Trophoblast cell (in vitro differentiated cells and primary cell): ENCODE measurements around the gene DCUN1D1.

Experiments
- DNase-seq, 2 donors: peaks; one replicate each; pipeline ENCODE4 v3.0.0-alpha.2; 2016
- H2AFZ ChIP-seq: 2 replicates; pipeline ENCODE4 v1.6.1; 2013; ENCODE audit warnings: low read length, moderate library complexity, mild to moderate bottlenecking; ENCODE audit not compliant: insufficient read depth, poor library complexity
- H2AK5ac ChIP-seq: 2 replicates; pipeline ENCODE4 v1.6.1; 2013; ENCODE audit warnings: mild to moderate bottlenecking, low read length
- H2BK120ac ChIP-seq: 2 replicates; pipeline ENCODE4 v1.6.1; 2013; ENCODE audit warnings: low read length, mild to moderate bottlenecking, moderate library complexity; ENCODE audit not compliant: insufficient read depth, poor library complexity
- H2BK12ac ChIP-seq: 2 replicates; pipeline ENCODE4 v1.6.1; 2013; ENCODE audit warnings: mild to moderate bottlenecking, low read length, moderate library complexity
- H2BK5ac ChIP-seq: 2 replicates; pipeline ENCODE4 v1.6.1; 2013; ENCODE audit warnings: low read length, low read depth, moderate library complexity, mild to moderate bottlenecking; ENCODE audit not compliant: poor library complexity
- H3K14ac ChIP-seq: 2 replicates; pipeline ENCODE4 v1.6.1; 2013; ENCODE audit warnings: mild to moderate bottlenecking, low read length
- H3K18ac ChIP-seq: 2 replicates; pipeline ENCODE4 v1.6.1; 2013; ENCODE audit warnings: mild to moderate bottlenecking, low read length
- H3K23ac ChIP-seq: 2 replicates; pipeline ENCODE4 v1.6.1; 2013; ENCODE audit warnings: low read length
- H3K27ac ChIP-seq: 2 replicates; pipeline ENCODE4 v1.5.1; 2013; ENCODE audit warnings: low read depth, mild to moderate bottlenecking, inconsistent platforms, low read length, moderate library complexity
- H3K27me3 ChIP-seq: 2 replicates; pipeline ENCODE4 v1.6.1; 2013; ENCODE audit warnings: inconsistent platforms, mild to moderate bottlenecking, low read length, moderate library complexity; ENCODE audit not compliant: insufficient read depth
- H3K36me3 ChIP-seq, 2 experiments: 1 replicate in 1 of 2; 2 replicates in 1 of 2; pipeline ENCODE4 v1.6.1; 2013; ENCODE audit warnings: low read length in 2 of 2, mild to moderate bottlenecking in 2 of 2, moderate library complexity in 1 of 2; ENCODE audit not compliant: insufficient read depth in 2 of 2, control insufficient read depth in 1 of 2
- H3K4ac ChIP-seq: 2 replicates; pipeline ENCODE4 v1.6.1; 2013; ENCODE audit warnings: low read depth, mild to moderate bottlenecking, low read length, moderate library complexity
- H3K4me1 ChIP-seq, 2 experiments: 1 replicate in 1 of 2; 2 replicates in 1 of 2; pipeline ENCODE4 v1.6.1; 2013; ENCODE audit warnings: low read length in 2 of 2, mild to moderate bottlenecking in 2 of 2, moderate library complexity in 1 of 2; ENCODE audit not compliant: insufficient read depth in 2 of 2, control insufficient read depth in 1 of 2
- H3K4me2 ChIP-seq: 2 replicates; pipeline ENCODE4 v1.6.1; 2013; ENCODE audit warnings: inconsistent platforms, mild to moderate bottlenecking, low read length, moderate library complexity
- H3K4me3 ChIP-seq: 2 replicates; pipeline ENCODE4 v1.5.1; 2013; ENCODE audit warnings: mild to moderate bottlenecking, low read depth, low read length, inconsistent platforms
- H3K79me1 ChIP-seq: one replicate; pipeline ENCODE4 v1.6.1; 2013; ENCODE audit warnings: low read length
- H3K79me2 ChIP-seq: 2 replicates; pipeline ENCODE4 v1.6.1; 2013; ENCODE audit warnings: low read length, mild to moderate bottlenecking; ENCODE audit not compliant: control insufficient read depth, insufficient read depth, poor library complexity
- H3K9ac ChIP-seq: 2 replicates; pipeline ENCODE4 v1.6.1; 2013; ENCODE audit warnings: mild to moderate bottlenecking, low read length
- H3K9me3 ChIP-seq: 2 replicates; pipeline ENCODE4 v1.6.1; 2013; ENCODE audit warnings: low read depth, mild to moderate bottlenecking, control low read depth, inconsistent platforms, low read length; ENCODE audit not compliant: insufficient read depth
- H4K12ac ChIP-seq: 2 replicates; pipeline ENCODE4 v1.6.1; 2013; ENCODE audit warnings: low read depth, mild to moderate bottlenecking, low read length, moderate library complexity
- H4K8ac ChIP-seq: 2 replicates; pipeline ENCODE4 v1.6.1; 2013; ENCODE audit warnings: low read depth, mild to moderate bottlenecking, low read length, moderate library complexity
- H4K91ac ChIP-seq: one replicate; pipeline ENCODE4 v1.6.1; 2013; ENCODE audit warnings: low read depth, mild to moderate bottlenecking, low read length, moderate library complexity
- WGBS: extraction: QIAGEN DNeasy Blood & Tissue Kit; methylation state at CpG from one replicate; pipeline ENCODE4 v1.1.7; 2013; ENCODE audit warnings: missing lambda C conversion rate; ENCODE audit not compliant: insufficient read length, insufficient coverage; ENCODE audit errors: extremely low coverage; 5-methylcytosine and 5-hydroxymethylcytosine counted together

The DCUN1D1 gene

DNA sequence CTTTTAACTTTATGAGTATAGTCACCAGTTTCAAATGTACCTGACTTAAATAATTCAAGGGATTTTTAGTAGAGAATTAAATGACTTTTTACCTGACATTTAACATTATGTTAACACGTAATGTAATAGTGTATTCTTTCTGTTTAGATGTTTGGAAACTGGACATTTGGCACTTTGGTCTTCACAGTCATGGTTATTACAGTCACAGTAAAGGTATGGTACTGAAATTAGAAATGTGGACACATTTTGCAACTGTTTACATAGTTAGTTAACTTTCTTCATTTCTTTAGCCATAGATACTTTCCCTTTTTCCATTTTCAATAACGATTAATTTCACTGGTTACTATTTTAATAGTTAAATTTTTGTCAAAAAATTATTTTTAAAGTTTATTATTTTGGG, 83.8 kb downstream of the DCUN1D1 start:
- no peaks in the 10 kb centered on the region for H3K4me1 ChIP-seq
- no peak overlapping the region for H3K23ac ChIP-seq
- H2AK5ac ChIP-seq: no peak overlapping the region
- H3K27ac ChIP-seq: no peak overlapping the region
- no peak overlapping the region for H2BK5ac ChIP-seq
- no peak overlapping the region for H4K91ac ChIP-seq
- no peaks in the 10 kb centered on the region for H3K79me1 ChIP-seq
- no peak overlapping the region for H3K4me3 ChIP-seq
- no peaks in the 10 kb centered on the region for H3K9me3 ChIP-seq
- DNase-seq: no peak
- H3K27me3 ChIP-seq: no peaks in the 10 kb centered on the region
- WGBS: 100% methylated on average over 1 of the region's 2 CpGs
- no peak overlapping the region for H2BK12ac ChIP-seq
- no peak overlapping the region for H4K8ac ChIP-seq
- no peak overlapping the region for H4K12ac ChIP-seq
- no peaks in the 10 kb centered on the region for H3K36me3 ChIP-seq
- H3K79me2 ChIP-seq: no peaks in the 10 kb centered on the region
- no peak overlapping the region for H2AFZ ChIP-seq
- no peak overlapping the region for H3K18ac ChIP-seq
- no peak overlapping the region for H3K14ac ChIP-seq
- H3K4ac ChIP-seq: no peak overlapping the region
- H2BK120ac ChIP-seq: no peak overlapping the region
- no peak overlapping the region for H3K9ac ChIP-seq
- no peak overlapping the region for H3K4me2 ChIP-seq

DNA sequence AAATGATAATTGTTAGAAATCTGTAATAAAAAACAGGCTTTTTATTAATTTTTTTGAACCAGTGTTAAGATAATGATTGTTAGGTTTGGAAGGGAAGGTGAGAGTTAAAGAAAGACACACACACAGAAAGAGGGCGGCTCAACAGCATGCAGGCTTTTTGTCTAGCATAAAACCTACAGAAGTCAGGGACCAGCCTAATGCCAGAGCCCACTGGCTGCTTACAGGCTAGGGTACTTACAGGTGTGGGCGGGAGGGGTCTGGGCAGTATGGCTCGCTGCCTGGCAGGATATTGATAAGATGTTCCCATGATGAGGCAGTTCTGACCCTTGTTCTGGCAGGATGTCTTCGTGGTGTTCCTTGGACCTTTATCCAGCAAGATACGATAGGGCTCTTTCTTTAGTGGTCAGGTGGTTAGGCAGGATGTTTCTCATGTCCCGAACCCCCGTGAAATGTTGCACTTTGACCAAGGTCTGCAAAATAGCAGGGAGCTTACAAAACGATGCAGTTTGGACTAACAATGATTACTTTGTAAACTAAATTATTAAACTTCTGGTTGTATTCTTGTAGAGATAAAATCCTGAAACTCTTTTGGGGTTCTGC, 84.7 kb downstream of the DCUN1D1 start:
- no peak for DNase-seq
- H3K4ac ChIP-seq: no peak overlapping the region
- H2BK12ac ChIP-seq: no peak overlapping the region
- no peak overlapping the region for H3K9ac ChIP-seq
- H3K27me3 ChIP-seq: no peaks in the 10 kb centered on the region
- H2AK5ac ChIP-seq: no peak overlapping the region
- H3K4me1 ChIP-seq: no peaks in the 10 kb centered on the region
- H3K4me3 ChIP-seq: no peak overlapping the region
- H3K27ac ChIP-seq: no peak overlapping the region
- H3K18ac ChIP-seq: no peak overlapping the region
- H4K91ac ChIP-seq: no peak overlapping the region
- WGBS: no CpG with 5 or more reads among the region's 8 CpGs
- H3K14ac ChIP-seq: no peak overlapping the region
- no peaks in the 10 kb centered on the region for H3K79me1 ChIP-seq
- no peak overlapping the region for H4K12ac ChIP-seq
- no peak overlapping the region for H2BK5ac ChIP-seq
- no peak overlapping the region for H2BK120ac ChIP-seq
- no peak overlapping the region for H2AFZ ChIP-seq
- H3K36me3 ChIP-seq: no peaks in the 10 kb centered on the region
- no peak overlapping the region for H3K4me2 ChIP-seq
- H4K8ac ChIP-seq: no peak overlapping the region
- no peaks in the 10 kb centered on the region for H3K9me3 ChIP-seq
- no peaks in the 10 kb centered on the region for H3K79me2 ChIP-seq
- no peak overlapping the region for H3K23ac ChIP-seq

DNA sequence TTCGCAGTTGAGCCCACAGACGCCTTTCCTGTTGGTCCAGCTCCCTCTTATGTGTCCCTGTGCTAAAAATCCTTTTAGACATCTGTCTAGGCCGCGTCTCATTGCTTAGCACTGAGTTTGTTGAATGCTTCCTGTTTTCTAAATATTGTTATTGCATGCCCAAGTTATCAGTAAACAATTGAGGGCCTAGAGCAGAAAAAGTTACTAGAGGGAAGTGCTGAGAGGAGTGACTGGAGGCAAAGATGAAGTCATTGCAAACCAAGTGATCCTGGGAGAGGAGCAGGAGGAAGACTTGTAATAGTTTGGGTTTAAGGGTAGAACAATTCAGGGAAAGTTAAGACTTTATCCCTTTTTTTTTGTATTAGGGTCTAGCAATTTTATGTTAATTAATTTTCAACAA, 88.1 kb downstream of the DCUN1D1 start:
- H4K12ac ChIP-seq: no peak overlapping the region
- no peak overlapping the region for H3K23ac ChIP-seq
- no peak overlapping the region for H3K18ac ChIP-seq
- H4K8ac ChIP-seq: no peak overlapping the region
- no peak overlapping the region for H3K9ac ChIP-seq
- no CpG with 5 or more reads among the region's 4 CpGs for WGBS
- H3K27ac ChIP-seq: no peak overlapping the region
- H2BK120ac ChIP-seq: no peak overlapping the region
- no peaks in the 10 kb centered on the region for H3K36me3 ChIP-seq
- no peak overlapping the region for H4K91ac ChIP-seq
- no peak overlapping the region for H3K4ac ChIP-seq
- no peaks in the 10 kb centered on the region for H3K27me3 ChIP-seq
- no peak overlapping the region for H3K14ac ChIP-seq
- no peak overlapping the region for H2BK5ac ChIP-seq
- DNase-seq: no peak
- H2AFZ ChIP-seq: no peak overlapping the region
- no peaks in the 10 kb centered on the region for H3K9me3 ChIP-seq
- no peaks in the 10 kb centered on the region for H3K79me1 ChIP-seq
- H3K79me2 ChIP-seq: no peaks in the 10 kb centered on the region
- H2AK5ac ChIP-seq: no peak overlapping the region
- no peaks in the 10 kb centered on the region for H3K4me1 ChIP-seq
- no peak overlapping the region for H3K4me3 ChIP-seq
- no peak overlapping the region for H3K4me2 ChIP-seq
- H2BK12ac ChIP-seq: no peak overlapping the region

DNA sequence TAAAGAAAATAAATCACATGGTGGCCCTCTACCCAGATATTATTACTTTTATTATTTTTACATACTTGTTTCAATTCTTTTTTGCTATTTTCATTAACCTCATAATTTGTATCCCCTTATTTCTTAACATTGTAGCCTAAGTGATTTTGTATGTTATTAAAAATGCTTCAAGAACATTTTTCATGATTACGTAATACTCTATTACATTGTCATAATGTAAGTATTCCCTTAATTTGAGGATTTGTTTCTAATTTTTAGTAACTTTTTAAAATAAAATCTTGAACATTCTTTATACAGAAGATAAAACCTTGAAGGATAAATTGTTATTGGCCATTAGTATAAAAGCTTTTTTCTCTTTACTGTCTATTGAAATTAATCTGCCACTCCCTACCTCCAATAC, 89.0 kb downstream of the DCUN1D1 start:
- Histone ChIP-seq H3K36me3 (no peaks in the 10 kb centered on the region), H3K4me2 (no peak overlapping the region), H2BK12ac (no peak overlapping the region), H3K79me2 (no peaks in the 10 kb centered on the region), H2AK5ac (no peak overlapping the region), H4K8ac (no peak overlapping the region), H3K14ac (no peak overlapping the region), H3K18ac (no peak overlapping the region), H3K79me1 (no peaks in the 10 kb centered on the region), H2BK120ac (no peak overlapping the region), H3K27ac (no peak overlapping the region), H2AFZ (no peak overlapping the region), H3K4ac (no peak overlapping the region), H4K91ac (no peak overlapping the region), H3K9ac (no peak overlapping the region), H3K27me3 (no peaks in the 10 kb centered on the region), H3K4me1 (no peaks in the 10 kb centered on the region), H4K12ac (no peak overlapping the region), H3K23ac (no peak overlapping the region), H3K4me3 (no peak overlapping the region), H2BK5ac (no peak overlapping the region), H3K9me3 (no peaks in the 10 kb centered on the region)
- no peak for DNase-seq
- WGBS: no CpG with 5 or more reads among the region's 1 CpG
